ENCODE measurements around the gene POFUT1. TPM values are rescaled to one million over a fixed set of nuclear protein-coding genes. Genes with fewer than 3 reads are reported as not detected.
"Not testable (repeated sequence)": the region's sequence is repeated elsewhere in the genome, so short reads cannot be mapped to it uniquely, and the experiment has no call there.

POFUT1 gene
- total RNA-seq, 1 experiment from 2014 or later = 52.4 TPM

- Histone ChIP-seq H3K4me3 (no peak overlapping the region), H3K36me3 (peaks cover 22% of the 10 kb centered on the region), H3K4me1 (replicated peaks) (no peaks in the 10 kb centered on the region), H3K9me3 (replicated peaks) (no peaks in the 10 kb centered on the region), H3K27me3 (replicated peaks) (no peaks in the 10 kb centered on the region), H3K27ac (no peak overlapping the region)
- no peak for DNase-seq (ENCODE audit: low read depth in 1 of 2, low spot score in 2 of 2)
Observed at GRCh38 chr20:32238483-32239425, 31.1 kb downstream of the POFUT1 start.

GRCh38 chr20:32240205-32240604 is 32.5 kb downstream of the POFUT1 start:
- H3K4me3 ChIP-seq = no peak overlapping the region
- H3K9me3 ChIP-seq (replicated peaks) = no peaks in the 10 kb centered on the region
- H3K36me3 ChIP-seq = peaks cover 10% of the 10 kb centered on the region
- H3K27ac ChIP-seq = no peak overlapping the region
- H3K27me3 ChIP-seq (replicated peaks) = no peaks in the 10 kb centered on the region
- H3K4me1 ChIP-seq (replicated peaks) = no peaks in the 10 kb centered on the region
- DNase-seq (ENCODE audit: low read depth in 1 of 2, low spot score in 2 of 2) = no peak

GRCh38 chr20:32241807-32242206 is 34.1 kb downstream of the POFUT1 start:
- H3K4me3 ChIP-seq = no peak overlapping the region
- H3K4me1 ChIP-seq (replicated peaks) = no peaks in the 10 kb centered on the region
- DNase-seq (ENCODE audit: low read depth in 1 of 2, low spot score in 2 of 2) = no peak
- H3K36me3 ChIP-seq = no peaks in the 10 kb centered on the region
- no peaks in the 10 kb centered on the region for H3K27me3 ChIP-seq (replicated peaks)
- H3K9me3 ChIP-seq (replicated peaks) = no peaks in the 10 kb centered on the region
- H3K27ac ChIP-seq = no peak overlapping the region

- Histone ChIP-seq H3K9me3 (replicated peaks) (no peaks in the 10 kb centered on the region), H3K36me3 (no peaks in the 10 kb centered on the region), H3K4me3 (no peak overlapping the region), H3K4me1 (replicated peaks) (no peaks in the 10 kb centered on the region), H3K27ac (no peak overlapping the region), H3K27me3 (replicated peaks) (no peaks in the 10 kb centered on the region)
- no peak for DNase-seq (ENCODE audit: low read depth in 1 of 2, low spot score in 2 of 2)
Observed at GRCh38 chr20:32244150-32244823, 36.6 kb downstream of the POFUT1 start.

- Histone ChIP-seq H3K27ac (no peak overlapping the region), H3K4me1 (replicated peaks) (no peaks in the 10 kb centered on the region), H3K36me3 (no peaks in the 10 kb centered on the region), H3K9me3 (replicated peaks) (no peaks in the 10 kb centered on the region), H3K4me3 (no peak overlapping the region), H3K27me3 (replicated peaks) (no peaks in the 10 kb centered on the region)
- no peak for DNase-seq (ENCODE audit: low read depth in 1 of 2, low spot score in 2 of 2)
Observed at GRCh38 chr20:32244959-32245358, 37.3 kb downstream of the POFUT1 start.

DNA sequence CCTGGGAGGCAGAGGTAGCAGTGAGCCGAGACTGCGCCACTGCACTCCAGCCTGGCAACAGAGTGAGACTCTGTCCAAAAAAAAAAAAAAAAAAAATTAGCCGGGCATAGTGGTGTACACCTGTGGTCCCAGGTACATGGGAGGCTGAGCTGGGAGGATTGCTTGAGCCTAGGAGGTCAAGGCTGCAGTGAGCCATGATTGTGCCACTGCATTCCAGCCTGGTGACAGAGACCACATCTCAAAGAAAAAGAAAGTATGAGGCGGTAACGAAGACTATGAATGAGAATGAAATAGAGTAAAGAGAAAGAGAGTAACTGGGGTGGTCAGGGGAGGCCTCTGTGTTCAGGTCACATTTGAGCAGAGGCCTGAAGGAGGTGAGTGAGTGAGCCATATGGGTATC is 38.5 kb downstream of the POFUT1 start:
- not testable (repeated sequence) for H3K27ac ChIP-seq; H3K27me3 ChIP-seq (replicated peaks); DNase-seq (ENCODE audit: low read depth in 1 of 2, low spot score in 2 of 2); H3K4me1 ChIP-seq (replicated peaks); H3K4me3 ChIP-seq; H3K9me3 ChIP-seq (replicated peaks); H3K36me3 ChIP-seq

GRCh38 chr20:32248043-32248442 is 40.4 kb downstream of the POFUT1 start:
- no peaks in the 10 kb centered on the region for H3K36me3 ChIP-seq
- no peak for DNase-seq (ENCODE audit: low read depth in 1 of 2, low spot score in 2 of 2)
- H3K27me3 ChIP-seq (replicated peaks) = no peaks in the 10 kb centered on the region
- H3K9me3 ChIP-seq (replicated peaks) = no peaks in the 10 kb centered on the region
- no peak overlapping the region for H3K4me3 ChIP-seq
- no peaks in the 10 kb centered on the region for H3K4me1 ChIP-seq (replicated peaks)
- H3K27ac ChIP-seq = no peak overlapping the region

- Histone ChIP-seq H3K4me3 (no peak overlapping the region), H3K27me3 (replicated peaks) (no peaks in the 10 kb centered on the region), H3K36me3 (no peaks in the 10 kb centered on the region), H3K4me1 (replicated peaks) (no peaks in the 10 kb centered on the region), H3K9me3 (replicated peaks) (no peaks in the 10 kb centered on the region), H3K27ac (no peak overlapping the region)
- DNase-seq (ENCODE audit: low read depth in 1 of 2, low spot score in 2 of 2) = no peak
Observed at GRCh38 chr20:32249030-32249738, 41.5 kb downstream of the POFUT1 start.

DNA sequence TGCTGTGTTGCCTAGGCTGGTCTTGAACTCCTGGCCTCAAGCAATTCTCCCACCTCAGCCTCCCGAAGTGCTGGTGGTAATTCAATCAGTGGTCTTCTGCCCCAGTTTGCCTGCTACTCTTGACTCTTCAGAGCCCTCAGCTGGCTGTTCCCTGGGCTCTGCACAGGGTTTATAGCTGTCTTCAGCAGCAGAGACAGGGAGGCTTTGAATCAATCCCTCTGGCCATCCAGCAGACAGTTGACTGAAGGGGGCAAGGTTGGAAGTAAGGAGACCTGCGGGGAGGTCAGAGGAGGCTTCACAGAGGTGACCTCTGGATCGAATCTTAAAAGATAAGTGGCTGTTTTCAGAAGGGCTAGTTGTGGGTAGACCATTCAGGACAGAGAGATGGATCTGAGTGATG is 43.8 kb downstream of the POFUT1 start:
- Histone ChIP-seq H3K4me1 (replicated peaks) (peaks cover 9% of the 10 kb centered on the region), H3K27me3 (replicated peaks) (no peaks in the 10 kb centered on the region), H3K27ac (no peak overlapping the region), H3K9me3 (replicated peaks) (no peaks in the 10 kb centered on the region), H3K36me3 (no peaks in the 10 kb centered on the region), H3K4me3 (no peak overlapping the region)
- DNase-seq (ENCODE audit: low read depth in 1 of 2, low spot score in 2 of 2) = no peak

DNA sequence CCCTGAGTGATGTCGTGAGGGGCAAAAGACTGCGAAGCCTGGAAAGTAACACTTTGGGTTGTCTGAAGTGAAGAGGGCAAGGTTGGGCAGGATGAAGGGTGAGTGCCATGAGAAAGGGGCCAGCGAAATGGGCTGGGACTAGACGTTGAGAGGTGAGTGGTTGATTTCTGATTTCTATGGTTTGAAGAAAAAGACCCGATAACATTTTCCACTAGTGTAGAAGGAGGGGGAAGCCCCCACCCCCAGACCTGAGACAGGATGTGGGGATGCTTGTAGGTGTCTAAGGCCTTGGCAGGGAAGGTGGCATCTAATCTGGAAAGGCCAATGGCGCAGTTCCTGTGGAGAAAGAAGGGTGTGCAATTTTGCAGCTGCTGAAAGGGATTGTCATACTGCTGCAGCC is 44.5 kb downstream of the POFUT1 start:
- Histone ChIP-seq H3K4me3 (no peak overlapping the region), H3K27ac (no peak overlapping the region), H3K4me1 (replicated peaks) (peaks cover 9% of the 10 kb centered on the region), H3K36me3 (no peaks in the 10 kb centered on the region), H3K9me3 (replicated peaks) (no peaks in the 10 kb centered on the region), H3K27me3 (replicated peaks) (no peaks in the 10 kb centered on the region)
- DNase-seq (ENCODE audit: low read depth in 1 of 2, low spot score in 2 of 2) = no peak

- not testable (repeated sequence) for H3K4me3 ChIP-seq; DNase-seq (ENCODE audit: low read depth in 1 of 2, low spot score in 2 of 2); H3K27me3 ChIP-seq (replicated peaks); H3K4me1 ChIP-seq (replicated peaks); H3K36me3 ChIP-seq; H3K9me3 ChIP-seq (replicated peaks); H3K27ac ChIP-seq
Observed at GRCh38 chr20:32260973-32261372, 53.3 kb downstream of the POFUT1 start.

- Histone ChIP-seq H3K4me3 (no peak overlapping the region), H3K36me3 (no peaks in the 10 kb centered on the region), H3K4me1 (replicated peaks) (no peaks in the 10 kb centered on the region), H3K27ac (no peak overlapping the region), H3K27me3 (replicated peaks) (no peaks in the 10 kb centered on the region), H3K9me3 (replicated peaks) (no peaks in the 10 kb centered on the region)
- DNase-seq (ENCODE audit: low read depth in 1 of 2, low spot score in 2 of 2) = no peak
Observed at GRCh38 chr20:32261644-32262043, 54.0 kb downstream of the POFUT1 start.

GRCh38 chr20:32263398-32263954 is 55.8 kb downstream of the POFUT1 start:
- Histone ChIP-seq H3K36me3 (no peaks in the 10 kb centered on the region), H3K4me3 (no peak overlapping the region), H3K9me3 (replicated peaks) (no peaks in the 10 kb centered on the region), H3K4me1 (replicated peaks) (no peaks in the 10 kb centered on the region), H3K27ac (no peak overlapping the region), H3K27me3 (replicated peaks) (no peaks in the 10 kb centered on the region)
- no peak for DNase-seq (ENCODE audit: low read depth in 1 of 2, low spot score in 2 of 2)
